HepG2 (cell line): Measurements from ENCODE around the gene HBA1. TPM values are rescaled to one million over a fixed set of nuclear protein-coding genes. Genes with fewer than 3 reads are reported as not detected.
"Not testable (repeated sequence)": the region's sequence is repeated elsewhere in the genome, so short reads cannot be mapped to it uniquely, and the experiment has no call there.

Source experiments
- ATAC-seq: fragments of 200-7000 bp; cut with Tn5 transposase; 3 replicates; pipeline ENCODE4 v1.9.1; 2020; ENCODE audit warnings: mild to moderate bottlenecking, moderate library complexity
- BruUV-seq: library from RNA; stranded (reverse); fragments of 400-500 nt; replicated peaks from 2 replicates; lab custom pipeline; 2021; lab: Mats Ljungman, UMichigan
- CTCF ChIA-PET: fragments of 300-600 bp; formaldehyde crosslinking; extraction: SDS; loops from one replicate; lab custom pipeline; 2021; ENCODE audit warnings: low total read pairs, inconsistent platforms, low intra/inter-chr PET ratio; lab: Yijun Ruan, JAX
- POLR2A ChIA-PET: fragments of 350-600 bp; sonication (Branson Sonifier 250); formaldehyde crosslinking; loops from one replicate; lab custom pipeline; 2020; ENCODE audit warnings: antibody characterized with exemption, inconsistent platforms; lab: Yijun Ruan, JAX
- DNase-seq: peaks from one replicate; pipeline ENCODE4 v3.0.0-alpha.2; 2015; ENCODE audit warnings: low spot score
- FAIRE-seq: peaks from 3 replicates; lab custom pipeline; 2011; peaks lifted over from hg19 to GRCh38; lab: Jason Lieb, UNC
- H2AFZ ChIP-seq: one replicate; pipeline ENCODE4 v1.6.1; 2011; ENCODE audit warnings: low read length, inconsistent platforms
- H3K27ac ChIP-seq: fragments of 300-600 bp; 3 replicates; pipeline ENCODE4 v1.8.0; 2011; ENCODE audit warnings: mixed run types, mild to moderate bottlenecking, mixed read lengths, low read length, inconsistent platforms; ENCODE audit not compliant: insufficient read depth; ENCODE audit errors: extremely low read length
- H3K27me3 ChIP-seq, 2 experiments: fragments of 200-600 bp in 1 of 2; 2 replicates in 1 of 2; 3 replicates in 1 of 2; pipeline versions ENCODE4 v1.6.0 to v1.8.0; 2011; ENCODE audit warnings: low read length in 2 of 2, mild to moderate bottlenecking in 2 of 2, moderate library complexity in 2 of 2, inconsistent platforms in 1 of 2; ENCODE audit not compliant: insufficient read depth in 2 of 2, control insufficient read depth in 1 of 2
- H3K36me3 ChIP-seq, 2 experiments: fragments of 200-600 bp in 1 of 2; replicated peaks in 1 of 2; 2 replicates in 1 of 2; 3 replicates in 1 of 2; pipeline versions ENCODE4 v1.5.1 to v1.8.0; 2011; ENCODE audit warnings: low read length in 2 of 2, inconsistent platforms in 1 of 2; ENCODE audit not compliant: insufficient read depth in 2 of 2, control insufficient read depth in 1 of 2
- H3K4me1 ChIP-seq: 2 replicates; pipeline ENCODE4 v1.5.1; 2012; ENCODE audit warnings: low read length, inconsistent platforms; ENCODE audit not compliant: insufficient read depth
- H3K4me2 ChIP-seq: 2 replicates; pipeline ENCODE4 v1.6.0; 2011; ENCODE audit warnings: low read depth, low read length, inconsistent platforms
- H3K4me3 ChIP-seq, 3 experiments: fragments of 200-600 bp in 1 of 3; sonication (generic), shearing (Covaris generic) in 1 of 3; replicated peaks in 1 of 3; 2 replicates each; pipeline ENCODE4 v1.5.1; 2011 to 2016; ENCODE audit warnings: low read length in 3 of 3, inconsistent platforms in 2 of 3, low read depth in 2 of 3, mild to moderate bottlenecking in 2 of 3, control low read depth in 1 of 3, mixed read lengths in 1 of 3; ENCODE audit not compliant: insufficient read depth in 1 of 3
- H3K79me2 ChIP-seq: one replicate; pipeline ENCODE4 v1.6.1; 2011; ENCODE audit warnings: low read length, inconsistent platforms; ENCODE audit not compliant: insufficient read depth
- H3K9ac ChIP-seq: 2 replicates; pipeline ENCODE4 v1.6.0; 2011; ENCODE audit warnings: mild to moderate bottlenecking, low read depth, low read length, inconsistent platforms; ENCODE audit not compliant: insufficient read depth
- H3K9me3 ChIP-seq: 2 replicates; pipeline ENCODE4 v1.5.1; 2012; ENCODE audit warnings: mild to moderate bottlenecking, low read length
- H4K20me1 ChIP-seq: 2 replicates; pipeline ENCODE4 v1.6.0; 2011; ENCODE audit warnings: inconsistent platforms, mild to moderate bottlenecking, low read length, moderate library complexity; ENCODE audit not compliant: insufficient read depth
- ELF1 ChIP-seq: sonication (generic); formaldehyde crosslinking; IDR thresholded peaks from 2 replicates; pipeline ENCODE4 v1.4.0; 2020; ENCODE audit warnings: missing genetic modification reagents
- KDM5A ChIP-seq: fragments of 200-600 bp; sonication (generic); IDR thresholded peaks from 2 replicates; pipeline ENCODE4 v1.7.0; 2018; ENCODE audit warnings: antibody characterized with exemption, mild to moderate bottlenecking, low read length, borderline replicate concordance
- YY1 ChIP-seq: IDR thresholded peaks from 2 replicates; pipeline ENCODE4 v1.6.1; 2011; ENCODE audit warnings: low read length, low read depth, moderate library complexity, mild to moderate bottlenecking; ENCODE audit not compliant: insufficient read depth, insufficient replicate concordance
- ZNF563 ChIP-seq: sonication (generic); formaldehyde crosslinking; IDR thresholded peaks from 2 replicates; pipeline ENCODE4 v1.8.0; 2022; ENCODE audit warnings: mild to moderate bottlenecking, moderate library complexity, missing genetic modification reagents
- ZNF687 ChIP-seq: sonication (generic); formaldehyde crosslinking; IDR thresholded peaks from 2 replicates; pipeline ENCODE4 v1.5.1; 2020; ENCODE audit warnings: mild to moderate bottlenecking, missing genetic modification reagents, moderate library complexity
- ZNF703 ChIP-seq: sonication (generic); formaldehyde crosslinking; IDR thresholded peaks from 2 replicates; pipeline ENCODE4 v1.5.1; 2020; ENCODE audit warnings: missing genetic modification reagents, mild to moderate bottlenecking, moderate library complexity, borderline replicate concordance
- WGBS: methylation state at CpG from one replicate; pipeline ENCODE4 v1.1.6; 2017; ENCODE audit warnings: low lambda C conversion rate; 5-methylcytosine and 5-hydroxymethylcytosine counted together
- in situ Hi-C: cut with HindIII; loops from 2 replicates; pipeline ENCODE4 v1.10.0; 2017; ENCODE audit warnings: low pct_unique_long_range_greater_than_20kb; ENCODE audit not compliant: extremely low pct_ligation_motif_present
- intact Hi-C: fragments of 100-400 bp; cut with micrococcal nuclease; formaldehyde crosslinking; loops from one replicate; pipeline ENCODE4 v1.10.0; 2022; ENCODE audit not compliant: unreplicated experiment
- polyA plus RNA-seq, 8 experiments: library from polyadenylated mRNA; depleted of rRNA in 3 of 8; stranded (reverse) in 7 of 8; unstranded in 1 of 8; fragments of >200 nt; fragmentation: Illumina TruSeq in 4 of 8; extraction: Trizol in 4 of 8; gene quantifications; 2 replicates each; pipeline versions ENCODE4 v1.2.1 to v1.2.3, GENCODE V29; 2011 to 2016; ENCODE audit warnings: low read depth in 4 of 8, missing spikeins in 1 of 8, mixed read lengths in 1 of 8; ENCODE audit not compliant: insufficient read depth in 1 of 8
- total RNA-seq, 5 experiments: library from RNA; depleted of rRNA; stranded (reverse); fragments of >200 nt; fragmentation: Illumina TruSeq; extraction: Trizol; gene quantifications; 2 replicates each; pipeline ENCODE4 v1.2.3, GENCODE V29; 2016; ENCODE audit warnings: low read depth in 1 of 5

HBA1 gene
- total and polyA plus RNA-seq, 2 of the 13 experiments (the other 11 are each of a cell fraction or from before 2014, with no cell fraction given): 0.59 TPM; not detected in 1

DNA sequence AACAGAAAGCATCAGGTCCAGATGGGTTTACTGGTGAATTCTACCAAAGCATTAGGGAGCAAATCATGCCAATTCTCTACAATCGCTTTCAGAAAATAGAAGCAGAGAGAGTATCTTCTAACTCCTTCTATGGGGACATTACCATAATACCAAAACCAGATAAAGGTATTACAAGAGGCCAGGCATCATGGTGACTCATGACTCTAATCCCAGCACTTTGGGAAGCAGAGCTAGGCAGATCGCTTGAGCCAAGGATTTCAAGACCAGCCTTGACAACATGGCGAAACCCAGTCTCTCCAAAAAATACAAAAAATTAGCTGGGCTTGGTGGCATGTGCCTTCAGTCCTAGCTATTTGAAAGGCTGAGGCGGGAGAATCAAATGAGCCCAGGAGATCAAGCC lies 26.8 kb downstream of the HBA1 start:
- no peak overlapping the region for H3K4me2 ChIP-seq
- CTCF ChIA-PET: no interaction called here

DNA sequence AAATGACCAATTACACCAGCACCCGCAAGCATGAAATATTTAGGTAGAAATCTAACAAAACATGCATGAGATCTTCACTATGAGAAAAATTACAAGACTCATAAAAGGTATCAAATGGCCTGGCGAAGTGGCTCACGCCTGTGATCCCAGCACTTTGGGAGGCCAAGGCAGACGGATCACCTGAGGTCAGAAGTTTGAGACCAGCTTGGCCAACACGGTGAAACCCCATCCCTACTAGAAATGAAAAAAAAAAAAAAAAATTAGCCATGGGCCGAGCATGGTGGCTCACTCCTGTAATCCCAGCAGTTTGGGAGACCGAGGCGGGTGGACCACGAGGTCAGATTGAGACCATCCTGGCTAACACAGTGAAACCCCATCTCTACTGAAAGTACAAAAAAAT lies 27.6 kb downstream of the HBA1 start:
- BruUV-seq, ATAC-seq, DNase-seq, intact Hi-C loops, H3K79me2 ChIP-seq, H3K4me3 ChIP-seq, H2AFZ ChIP-seq, H3K9me3 ChIP-seq, CTCF ChIA-PET, H3K9ac ChIP-seq, in situ Hi-C loops, H3K4me1 ChIP-seq, H3K27me3 ChIP-seq, FAIRE-seq, H3K4me2 ChIP-seq, H4K20me1 ChIP-seq, H3K27ac ChIP-seq: not testable (repeated sequence)
- H3K36me3 ChIP-seq: peaks cover 21 to 71% of the 10 kb centered on the region in 2 experiments
- WGBS: 94% methylated on average over 9 of the region's 9 CpGs
- POLR2A ChIA-PET: interaction anchor here (0.6 kb wide), 1 partner anchor 149 kb away, joined by 3 read pairs; the partner anchor contains the start of gene AXIN1

More for the DNA sequence above, 26.8 kb downstream of the HBA1 start:
- DNase-seq (no peak), ATAC-seq (no peak), FAIRE-seq (no peak)
- in situ Hi-C loops (no loop called here), intact Hi-C loops (no loop called here)
- POLR2A ChIA-PET: interaction anchor here (0.6 kb wide), 1 partner anchor 149 kb away, joined by 3 read pairs; the partner anchor contains the start of gene AXIN1
- Histone ChIP-seq H3K9me3 (no peaks in the 10 kb centered on the region), H4K20me1 (no peaks in the 10 kb centered on the region), H3K27ac (no peak overlapping the region), H3K4me3 (no peak overlapping the region), H3K27me3 (no peaks in the 10 kb centered on the region), H3K4me1 (no peaks in the 10 kb centered on the region), H3K9ac (no peak overlapping the region), H3K36me3 (peaks cover 25 to 71% of the 10 kb centered on the region in 2 experiments), H3K79me2 (no peaks in the 10 kb centered on the region), H2AFZ (no peak overlapping the region)
- 98% methylated on average over 4 of the region's 4 CpGs for WGBS
- no TSS peak for BruUV-seq
- TF ChIP-seq ELF1 (no peak), ZNF703 (CRISPR knock-in tag) (no peak), KDM5A (no peak), ZNF563 (CRISPR knock-in tag) (no peak), ZNF687 (CRISPR knock-in tag) (no peak), YY1 (no peak)

- H3K27ac ChIP-seq, H3K9me3 ChIP-seq, H3K4me1 ChIP-seq, H3K4me2 ChIP-seq, DNase-seq, in situ Hi-C loops, ATAC-seq, H3K9ac ChIP-seq, CTCF ChIA-PET, BruUV-seq, POLR2A ChIA-PET, H4K20me1 ChIP-seq, H2AFZ ChIP-seq, intact Hi-C loops, FAIRE-seq, H3K27me3 ChIP-seq, H3K4me3 ChIP-seq: not testable (repeated sequence)
- WGBS: 97% methylated on average over 4 of the region's 4 CpGs
- H3K36me3 ChIP-seq: peaks cover 27 to 77% of the 10 kb centered on the region in 2 experiments
- peaks cover 15% of the 10 kb centered on the region for H3K79me2 ChIP-seq
These were observed 32.9 kb downstream of the HBA1 start for GRCh38 chr16:209359-209758.
